OCI-LY1 (cell line): ENCODE measurements around the gene RCE1.

Experiments
- H2AFZ ChIP-seq: fragments of 200-600 bp; sonication (generic), shearing (Covaris generic); 2 replicates; pipeline ENCODE4 v1.6.0; 2014; ENCODE audit warnings: antibody characterized with exemption, mild to moderate bottlenecking, low read length
- H3F3A ChIP-seq: fragments of 200-600 bp; sonication (generic), shearing (Covaris generic); 2 replicates; pipeline ENCODE4 v1.6.0; 2014; ENCODE audit warnings: mild to moderate bottlenecking, antibody characterized with exemption, low read length, moderate library complexity; ENCODE audit not compliant: insufficient read depth
- H3K27ac ChIP-seq: fragments of 200-600 bp; sonication (generic); 2 replicates; pipeline ENCODE4 v1.5.1; 2014; ENCODE audit warnings: low read length, mixed run types, mild to moderate bottlenecking, low read depth; ENCODE audit not compliant: poor library complexity, severe bottlenecking
- H3K27me3 ChIP-seq: fragments of 200-600 bp; sonication (generic); 2 replicates; pipeline ENCODE4 v1.6.0; 2014; ENCODE audit warnings: antibody characterized with exemption, mild to moderate bottlenecking, low read length, moderate library complexity; ENCODE audit not compliant: insufficient read depth
- H3K36me3 ChIP-seq: fragments of 200-600 bp; sonication (generic); 2 replicates; pipeline ENCODE4 v1.6.1; 2014; ENCODE audit warnings: mild to moderate bottlenecking, antibody characterized with exemption, low read length, moderate library complexity, mixed read lengths; ENCODE audit not compliant: insufficient read depth
- H3K4me1 ChIP-seq: fragments of 200-600 bp; sonication (generic); 2 replicates; pipeline ENCODE4 v1.5.1; 2014; ENCODE audit warnings: mild to moderate bottlenecking, low read length, moderate library complexity; ENCODE audit not compliant: insufficient read depth, severe bottlenecking
- H3K4me2 ChIP-seq: fragments of 200-600 bp; sonication (generic), shearing (Covaris generic); 2 replicates; pipeline ENCODE4 v1.6.1; 2014; ENCODE audit warnings: low read length
- H3K4me3 ChIP-seq: fragments of 200-600 bp; sonication (generic); 2 replicates; pipeline ENCODE4 v1.5.1; 2014; ENCODE audit warnings: low read length, low read depth, mild to moderate bottlenecking, mixed read lengths; ENCODE audit not compliant: poor library complexity, severe bottlenecking
- H3K79me2 ChIP-seq: fragments of 200-600 bp; shearing (Covaris generic); 2 replicates; pipeline ENCODE4 v1.6.1; 2016; ENCODE audit warnings: mixed run types, low read length, mixed read lengths; ENCODE audit not compliant: insufficient read depth
- H3K9ac ChIP-seq: fragments of 200-600 bp; sonication (generic), shearing (Covaris generic); 2 replicates; pipeline ENCODE4 v1.6.1; 2014; ENCODE audit warnings: mild to moderate bottlenecking, low read length, mixed read lengths
- H3K9me2 ChIP-seq: fragments of 200-600 bp; sonication (generic), shearing (Covaris generic); 2 replicates; pipeline ENCODE4 v1.6.1; 2014; ENCODE audit warnings: low read depth, mild to moderate bottlenecking, low read length, mixed read lengths
- H3K9me3 ChIP-seq: fragments of 200-600 bp; shearing (Covaris generic); 2 replicates; pipeline ENCODE4 v1.6.1; 2014; ENCODE audit warnings: low read length, mixed read lengths
- H4K20me1 ChIP-seq: fragments of 200-600 bp; sonication (generic), shearing (Covaris generic); 2 replicates; pipeline ENCODE4 v1.6.0; 2016; ENCODE audit warnings: mild to moderate bottlenecking, low read length; ENCODE audit not compliant: insufficient read depth
- EZH2 ChIP-seq: fragments of 200-600 bp; sonication (generic), shearing (Covaris generic); IDR thresholded peaks from 2 replicates; pipeline ENCODE4 v1.8.0; 2017; ENCODE audit warnings: borderline replicate concordance, mixed run types, mild to moderate bottlenecking, antibody characterized with exemption, low read length, moderate library complexity, mixed read lengths
- TF ChIP-seq, protein P1 (sequence below): fragments of 200-600 bp; sonication (generic), shearing (Covaris generic); IDR thresholded peaks from 2 replicates; pipeline ENCODE4 v1.5.1; 2017; ENCODE audit warnings: mild to moderate bottlenecking, antibody characterized with exemption, low read length, moderate library complexity, mixed read lengths

Gene RCE1

DNA sequence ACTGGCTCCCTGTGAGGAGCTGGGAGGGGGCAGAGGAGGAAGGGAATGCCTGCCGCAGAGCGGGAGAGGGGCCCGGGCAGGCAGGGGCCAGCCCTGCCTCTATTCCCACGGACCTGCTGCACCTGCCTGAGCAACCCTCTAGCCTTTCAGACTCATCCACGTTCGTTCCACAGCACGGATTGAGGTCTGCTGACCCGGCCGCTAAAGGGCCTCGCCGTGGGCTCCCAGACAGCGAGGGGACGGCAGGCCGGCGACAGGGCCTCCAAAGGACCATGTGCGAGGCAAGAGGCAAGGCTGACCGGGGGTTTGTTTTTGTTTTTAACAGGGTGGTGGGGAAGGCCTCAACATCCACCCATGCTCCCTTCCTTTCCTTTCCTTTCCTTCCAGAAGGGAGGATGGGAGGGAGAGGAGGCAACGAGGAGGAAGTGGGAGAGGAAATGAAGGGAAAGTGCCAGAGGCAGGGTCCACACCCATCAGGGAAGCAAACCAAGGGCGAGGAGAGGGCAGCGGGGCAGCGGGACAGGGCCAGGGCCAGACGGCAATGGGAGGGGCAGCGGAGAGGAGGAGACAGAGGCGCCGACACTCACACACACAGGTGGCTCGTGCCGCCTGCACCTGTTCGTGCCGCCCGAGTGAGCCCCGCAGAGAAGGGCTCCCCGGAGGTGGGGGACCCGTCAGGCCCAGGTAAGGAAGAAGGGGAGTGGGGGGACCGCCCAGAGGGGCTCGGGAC lies 21.1 kb downstream of the RCE1 start:
- H3K9me2 ChIP-seq, result no peaks in the 10 kb centered on the region
- H3K9ac ChIP-seq, result no peak overlapping the region
- no peak overlapping the region for H3K27ac ChIP-seq
- no peak for TF ChIP-seq EZH2
- TF ChIP-seq, protein P1, sequence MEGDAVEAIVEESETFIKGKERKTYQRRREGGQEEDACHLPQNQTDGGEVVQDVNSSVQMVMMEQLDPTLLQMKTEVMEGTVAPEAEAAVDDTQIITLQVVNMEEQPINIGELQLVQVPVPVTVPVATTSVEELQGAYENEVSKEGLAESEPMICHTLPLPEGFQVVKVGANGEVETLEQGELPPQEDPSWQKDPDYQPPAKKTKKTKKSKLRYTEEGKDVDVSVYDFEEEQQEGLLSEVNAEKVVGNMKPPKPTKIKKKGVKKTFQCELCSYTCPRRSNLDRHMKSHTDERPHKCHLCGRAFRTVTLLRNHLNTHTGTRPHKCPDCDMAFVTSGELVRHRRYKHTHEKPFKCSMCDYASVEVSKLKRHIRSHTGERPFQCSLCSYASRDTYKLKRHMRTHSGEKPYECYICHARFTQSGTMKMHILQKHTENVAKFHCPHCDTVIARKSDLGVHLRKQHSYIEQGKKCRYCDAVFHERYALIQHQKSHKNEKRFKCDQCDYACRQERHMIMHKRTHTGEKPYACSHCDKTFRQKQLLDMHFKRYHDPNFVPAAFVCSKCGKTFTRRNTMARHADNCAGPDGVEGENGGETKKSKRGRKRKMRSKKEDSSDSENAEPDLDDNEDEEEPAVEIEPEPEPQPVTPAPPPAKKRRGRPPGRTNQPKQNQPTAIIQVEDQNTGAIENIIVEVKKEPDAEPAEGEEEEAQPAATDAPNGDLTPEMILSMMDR, result no peak
- H3K4me3 ChIP-seq, result no peak overlapping the region
- H2AFZ ChIP-seq, result no peak overlapping the region
- peaks cover 10% of the 10 kb centered on the region for H3K27me3 ChIP-seq
- H3K36me3 ChIP-seq, result no peaks in the 10 kb centered on the region
- H3K79me2 ChIP-seq, result no peaks in the 10 kb centered on the region
- no peaks in the 10 kb centered on the region for H4K20me1 ChIP-seq
- H3K4me2 ChIP-seq, result no peak overlapping the region
- no peaks in the 10 kb centered on the region for H3F3A ChIP-seq
- H3K9me3 ChIP-seq, result no peaks in the 10 kb centered on the region
- H3K4me1 ChIP-seq, result peaks cover 19% of the 10 kb centered on the region

DNA sequence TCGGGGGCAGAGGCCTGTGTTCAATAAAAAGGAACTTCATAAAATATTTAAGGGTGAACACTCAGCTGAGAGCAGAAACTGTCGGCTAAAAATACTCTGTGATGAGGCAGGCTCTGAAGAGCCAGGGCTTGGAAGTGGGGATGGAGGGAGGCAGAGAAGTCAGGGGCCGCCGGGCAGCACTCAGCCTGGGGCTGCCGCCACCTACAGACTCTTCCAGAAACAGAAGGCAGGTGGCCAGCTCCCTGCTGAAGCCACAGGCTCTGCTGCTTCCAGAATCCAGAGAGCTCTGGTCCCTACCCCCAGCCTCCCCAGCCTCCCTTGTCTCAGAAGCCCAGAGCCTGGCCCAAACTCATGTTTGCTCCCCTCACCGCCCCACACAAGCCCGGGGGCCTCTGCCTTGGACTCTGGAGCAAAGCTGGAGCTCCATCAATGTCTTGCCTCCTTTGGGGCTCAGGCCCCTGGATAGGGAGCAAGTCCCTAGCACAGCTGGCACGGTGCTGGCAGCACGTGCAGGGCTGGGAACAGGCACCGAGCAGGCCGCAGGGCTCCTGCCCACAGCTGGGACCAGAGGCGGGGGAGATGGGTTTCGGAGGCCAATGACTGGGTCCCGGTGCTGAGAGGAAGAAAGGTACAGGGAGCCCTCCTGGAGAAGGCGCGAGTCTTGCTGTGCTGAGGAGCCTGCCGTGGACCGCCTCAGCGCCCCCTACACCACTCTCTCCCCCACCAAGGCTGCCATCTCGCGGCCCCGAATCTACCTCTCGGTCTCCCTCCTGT lies 21.9 kb downstream of the RCE1 start:
- H3K79me2 ChIP-seq, result no peaks in the 10 kb centered on the region
- H3F3A ChIP-seq, result no peaks in the 10 kb centered on the region
- peaks cover 10% of the 10 kb centered on the region for H3K27me3 ChIP-seq
- no peak overlapping the region for H3K4me2 ChIP-seq
- no peak overlapping the region for H3K9ac ChIP-seq
- TF ChIP-seq, protein P1, result no peak
- TF ChIP-seq EZH2, result no peak
- no peak overlapping the region for H2AFZ ChIP-seq
- H4K20me1 ChIP-seq, result no peaks in the 10 kb centered on the region
- no peak overlapping the region for H3K27ac ChIP-seq
- H3K9me3 ChIP-seq, result no peaks in the 10 kb centered on the region
- H3K36me3 ChIP-seq, result no peaks in the 10 kb centered on the region
- no peaks in the 10 kb centered on the region for H3K9me2 ChIP-seq
- no peak overlapping the region for H3K4me3 ChIP-seq
- H3K4me1 ChIP-seq, result peaks cover 21% of the 10 kb centered on the region

DNA sequence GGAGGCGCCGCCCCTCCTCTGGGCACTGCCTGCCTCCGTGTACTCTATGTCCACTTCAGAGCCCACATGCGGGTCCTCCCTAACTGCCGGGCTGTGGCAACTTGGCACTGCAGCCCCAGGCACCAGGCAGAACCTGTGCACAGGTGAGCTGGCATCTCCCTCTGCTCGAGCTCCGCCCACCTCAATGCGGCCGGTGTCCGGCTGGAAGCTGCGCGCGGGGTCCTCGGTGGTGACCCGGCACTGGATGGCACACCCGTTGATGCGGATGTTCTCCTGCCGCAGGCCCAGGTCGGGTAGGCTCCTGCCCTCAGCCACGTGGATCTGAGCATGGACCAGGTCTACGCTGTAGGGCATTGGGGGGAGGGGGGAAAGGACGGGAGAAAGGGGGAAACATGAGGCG lies 22.8 kb downstream of the RCE1 start:
- H3K4me3 ChIP-seq, result no peak overlapping the region
- H3F3A ChIP-seq, result no peaks in the 10 kb centered on the region
- no peak overlapping the region for H3K27ac ChIP-seq
- TF ChIP-seq EZH2, result no peak
- TF ChIP-seq, protein P1, result no peak
- no peaks in the 10 kb centered on the region for H3K36me3 ChIP-seq
- H3K4me1 ChIP-seq, result peaks cover 21% of the 10 kb centered on the region
- H3K9me2 ChIP-seq, result no peaks in the 10 kb centered on the region
- H3K9me3 ChIP-seq, result no peaks in the 10 kb centered on the region
- no peaks in the 10 kb centered on the region for H4K20me1 ChIP-seq
- H3K79me2 ChIP-seq, result no peaks in the 10 kb centered on the region
- H2AFZ ChIP-seq, result no peak overlapping the region
- H3K27me3 ChIP-seq, result peaks cover 10% of the 10 kb centered on the region
- no peak overlapping the region for H3K4me2 ChIP-seq
- H3K9ac ChIP-seq, result no peak overlapping the region
